Measurements from ENCODE around the gene EFCAB5.
"Not testable (repeated sequence)": the region's sequence is repeated elsewhere in the genome, so short reads cannot be mapped to it uniquely, and the experiment has no call there.

The EFCAB5 gene

GRCh38 chr17:29941334-29941733 lies at the start of gene EFCAB5:
Gene EFCAB5, plus strand, starts transcription at chr17:29941634. Its CDS starts 163 bp downstream, at chr17:29941797.
- DNase-seq = no peak

- DNase-seq = no peak
Observed at GRCh38 chr17:29892201-29892600, 49.2 kb upstream of the EFCAB5 start.

- not testable (repeated sequence) for DNase-seq
Observed at GRCh38 chr17:29897136-29897535, 44.3 kb upstream of the EFCAB5 start.

- no peak for DNase-seq
Observed at GRCh38 chr17:29903471-29903870, 38.0 kb upstream of the EFCAB5 start.

- no peak for DNase-seq
Observed at GRCh38 chr17:29905086-29905878, 36.2 kb upstream of the EFCAB5 start.

- no peak for DNase-seq
Observed at GRCh38 chr17:29905879-29906167, 35.6 kb upstream of the EFCAB5 start.

GRCh38 chr17:29906969-29907368 lies 34.5 kb upstream of the EFCAB5 start:
- no peak for DNase-seq

GRCh38 chr17:29909236-29910003 lies 32.0 kb upstream of the EFCAB5 start:
- no peak for DNase-seq

- no peak for DNase-seq
Observed at GRCh38 chr17:29911641-29912177, 29.7 kb upstream of the EFCAB5 start.

GRCh38 chr17:29914819-29915537 lies 26.5 kb upstream of the EFCAB5 start:
- DNase-seq = no peak

- no peak for DNase-seq
Observed at GRCh38 chr17:29918016-29918415, 23.4 kb upstream of the EFCAB5 start.

- no peak for DNase-seq
Observed at GRCh38 chr17:29918922-29919856, 22.2 kb upstream of the EFCAB5 start.

- no peak for DNase-seq
Observed at GRCh38 chr17:29924786-29925185, 16.6 kb upstream of the EFCAB5 start.

GRCh38 chr17:29927546-29927945 lies 13.9 kb upstream of the EFCAB5 start:
- no peak for DNase-seq

- peak; percentile 57 for DNase-seq
Observed at GRCh38 chr17:29929006-29929532, 12.4 kb upstream of the EFCAB5 start.

GRCh38 chr17:29929533-29930408 lies 11.7 kb upstream of the EFCAB5 start, which contains the start of gene SSH2:
Gene SSH2, minus strand, starts transcription at chr17:29930228. Its CDS starts 228 bp downstream, at chr17:29930000.
- peak; percentile 94 for DNase-seq

- no peak for DNase-seq
Observed at GRCh38 chr17:29930409-29931010, 10.9 kb upstream of the EFCAB5 start.

GRCh38 chr17:29931231-29931932 lies 10.1 kb upstream of the EFCAB5 start:
- peak; percentile 68 for DNase-seq

GRCh38 chr17:29933379-29933778 lies 8.1 kb upstream of the EFCAB5 start:
- no peak for DNase-seq

GRCh38 chr17:29935909-29936308 lies 5.5 kb upstream of the EFCAB5 start:
- DNase-seq = not testable (repeated sequence)

Measured in activated CD8-positive, alpha-beta memory T cell treated with anti-CD3 and anti-CD28 coated beads, Interleukin-2, amount 50 U/mL, for 48 hours (primary cell).